22Rv1 (cell line): ENCODE measurements around the gene MYL11.

Experiments used
- H3K27ac ChIP-seq: fragments of 450-650 bp; 2 replicates; pipeline ENCODE4 v1.5.1; 2017
- CTCF ChIP-seq: fragments of 450-650 bp; IDR thresholded peaks from 2 replicates; pipeline ENCODE4 v1.5.1; 2017; ENCODE audit warnings: mild to moderate bottlenecking
- ZFX ChIP-seq: fragments of 450-650 bp; IDR thresholded peaks from 2 replicates; pipeline ENCODE4 v1.6.1; 2017; ENCODE audit warnings: antibody characterized with exemption, borderline replicate concordance

MYL11 gene

GRCh38 chr16:30397056-30397455, 22.5 kb downstream of the MYL11 start:
- TF ChIP-seq ZFX, result no peak
- no peak for TF ChIP-seq CTCF
- H3K27ac ChIP-seq, result peak overlapping the region; percentile 97

- TF ChIP-seq ZFX (no peak), CTCF (no peak)
These were observed 23.4 kb downstream of the MYL11 start for GRCh38 chr16:30397776-30398660.

GRCh38 chr16:30398661-30399434, 24.2 kb downstream of the MYL11 start:
- peak overlapping the region; percentile 91 for H3K27ac ChIP-seq
- TF ChIP-seq CTCF, result no peak
- no peak for TF ChIP-seq ZFX

More at GRCh38 chr16:30397776-30398660, 23.4 kb downstream of the MYL11 start:
- peak overlapping the region; percentile 97 for H3K27ac ChIP-seq

- peak overlapping the region; percentile 91 for H3K27ac ChIP-seq
- TF ChIP-seq ZFX, result no peak
- TF ChIP-seq CTCF, result no peak
These were observed 25.0 kb downstream of the MYL11 start for GRCh38 chr16:30399435-30400186.

- peak overlapping the region; percentile 91 for H3K27ac ChIP-seq
- no peak for TF ChIP-seq ZFX
- TF ChIP-seq CTCF, result no peak
These were observed 27.3 kb downstream of the MYL11 start for GRCh38 chr16:30401768-30402425.

GRCh38 chr16:30406795-30407101, 32.1 kb downstream of the MYL11 start:
- peak overlapping the region; percentile 87 for H3K27ac ChIP-seq
- TF ChIP-seq CTCF (no peak), ZFX (no peak)
